Cardiac fibroblast (primary cell): ENCODE results near the gene ELMO1.

Experiments
- DNase-seq, 2 donors: peaks; one replicate each; pipeline versions ENCODE4 v3.0.0 to v3.0.0-alpha.2; 2010; ENCODE audit warnings: low read depth in 2 of 2
- H3K4me3 ChIP-seq, 2 donors: replicated peaks in 1 of 2; 1 replicate in 1 of 2; 2 replicates in 1 of 2; pipeline ENCODE4 v1.5.1; 2011; ENCODE audit warnings: low read depth in 2 of 2, low read length in 2 of 2, mild to moderate bottlenecking in 2 of 2, moderate library complexity in 1 of 2
- CTCF ChIP-seq: IDR thresholded peaks from one replicate; pipeline ENCODE4 v1.5.1; 2011; ENCODE audit warnings: low read depth, mild to moderate bottlenecking, low read length, inconsistent platforms

The ELMO1 gene

GRCh38 chr7:37107047-37107750 is 341.5 kb downstream of the ELMO1 start:
- no peak overlapping the region for H3K4me3 ChIP-seq
- DNase-seq: no peak
- TF ChIP-seq CTCF: no peak

- no peak for DNase-seq
- H3K4me3 ChIP-seq: no peak overlapping the region
- TF ChIP-seq CTCF: no peak
Measured at GRCh38 chr7:37105762-37106161, 342.9 kb downstream of the ELMO1 start.

- TF ChIP-seq CTCF: no peak
- no peak overlapping the region for H3K4me3 ChIP-seq
- DNase-seq: no peak
Measured at GRCh38 chr7:37104822-37105518, 343.7 kb downstream of the ELMO1 start.

- no peak for TF ChIP-seq CTCF
- H3K4me3 ChIP-seq: no peak overlapping the region
- DNase-seq: no peak
Measured at GRCh38 chr7:37102518-37103137, 346.0 kb downstream of the ELMO1 start.

GRCh38 chr7:37100735-37101331 is 347.8 kb downstream of the ELMO1 start:
- no peak overlapping the region for H3K4me3 ChIP-seq
- peak in 1 of 2 donors; percentile 12 for DNase-seq
- no peak for TF ChIP-seq CTCF

GRCh38 chr7:37098762-37099161 is 349.9 kb downstream of the ELMO1 start:
- no peak overlapping the region for H3K4me3 ChIP-seq
- DNase-seq: no peak
- TF ChIP-seq CTCF: no peak
